Measurements from ENCODE around the gene UQCRC2.

UQCRC2 gene

GRCh38 chr16:21973945-21974344, 20.8 kb downstream of the UQCRC2 start:
- no peak for DNase-seq (ENCODE audit: insufficient read length, low spot score)
- FAIRE-seq = no peak
- TF ChIP-seq POU2F2 (IDR thresholded peaks at IDR 0.05; ENCODE audit: low read depth, low read length) (no peak), PAX5 (IDR thresholded peaks at IDR 0.05; ENCODE audit: insufficient read depth, low read length, severe bottlenecking) (no peak), POLR2AphosphoS5 (IDR thresholded peaks at IDR 0.05; ENCODE audit: low read depth, low read length) (no peak), SPI1 (IDR thresholded peaks at IDR 0.05; ENCODE audit: low read depth, low read length) (no peak), POLR2A (IDR thresholded peaks at IDR 0.05; ENCODE audit: low read depth, low read length) (no peak), TAF1 (IDR thresholded peaks at IDR 0.05; ENCODE audit: low read depth, low read length) (no peak)

- DNase-seq (ENCODE audit: insufficient read length, low spot score) (no peak), FAIRE-seq (peak; percentile 23)
- TF ChIP-seq POLR2AphosphoS5 (IDR thresholded peaks at IDR 0.05; ENCODE audit: low read depth, low read length) (no peak), POU2F2 (IDR thresholded peaks at IDR 0.05; ENCODE audit: low read depth, low read length) (no peak), SPI1 (IDR thresholded peaks at IDR 0.05; ENCODE audit: low read depth, low read length) (no peak), TAF1 (IDR thresholded peaks at IDR 0.05; ENCODE audit: low read depth, low read length) (no peak), PAX5 (IDR thresholded peaks at IDR 0.05; ENCODE audit: insufficient read depth, low read length, severe bottlenecking) (no peak), POLR2A (IDR thresholded peaks at IDR 0.05; ENCODE audit: low read depth, low read length) (no peak; the same call in 1 of the 2 replicates)
These were observed 26.9 kb downstream of the UQCRC2 start for GRCh38 chr16:21980032-21980431.

- DNase-seq (ENCODE audit: insufficient read length, low spot score) (no peak), FAIRE-seq (no peak)
- TF ChIP-seq POU2F2 (IDR thresholded peaks at IDR 0.05; ENCODE audit: low read depth, low read length) (no peak), TAF1 (IDR thresholded peaks at IDR 0.05; ENCODE audit: low read depth, low read length) (no peak), SPI1 (IDR thresholded peaks at IDR 0.05; ENCODE audit: low read depth, low read length) (no peak), PAX5 (IDR thresholded peaks at IDR 0.05; ENCODE audit: insufficient read depth, low read length, severe bottlenecking) (no peak), POLR2A (IDR thresholded peaks at IDR 0.05; ENCODE audit: low read depth, low read length) (no peak), POLR2AphosphoS5 (IDR thresholded peaks at IDR 0.05; ENCODE audit: low read depth, low read length) (no peak)
These were observed 28.9 kb downstream of the UQCRC2 start for GRCh38 chr16:21982108-21982507.

- DNase-seq (ENCODE audit: insufficient read length, low spot score) (no peak), FAIRE-seq (no peak)
- TF ChIP-seq POLR2A (IDR thresholded peaks at IDR 0.05; ENCODE audit: low read depth, low read length) (no peak), SPI1 (IDR thresholded peaks at IDR 0.05; ENCODE audit: low read depth, low read length) (no peak), POLR2AphosphoS5 (IDR thresholded peaks at IDR 0.05; ENCODE audit: low read depth, low read length) (0 out of 2 replicates have a peak, but pooled peaks have one; percentile 22), PAX5 (IDR thresholded peaks at IDR 0.05; ENCODE audit: insufficient read depth, low read length, severe bottlenecking) (no peak), POU2F2 (IDR thresholded peaks at IDR 0.05; ENCODE audit: low read depth, low read length) (no peak), TAF1 (IDR thresholded peaks at IDR 0.05; ENCODE audit: low read depth, low read length) (no peak)
These were observed 30.9 kb downstream of the UQCRC2 start for GRCh38 chr16:21984062-21984461.

GRCh38 chr16:21985524-21985923, 32.4 kb downstream of the UQCRC2 start:
- 0 out of 2 replicates have a peak, but pooled peaks have one; percentile 9 for TF ChIP-seq POLR2AphosphoS5 (IDR thresholded peaks at IDR 0.05; ENCODE audit: low read depth, low read length)
- no peak for TF ChIP-seq PAX5 (IDR thresholded peaks at IDR 0.05; ENCODE audit: insufficient read depth, low read length, severe bottlenecking)
- TF ChIP-seq SPI1 (IDR thresholded peaks at IDR 0.05; ENCODE audit: low read depth, low read length) = no peak
- DNase-seq (ENCODE audit: insufficient read length, low spot score) (no peak), FAIRE-seq (no peak)

GRCh38 chr16:21986692-21987246, 33.6 kb downstream of the UQCRC2 start:
- FAIRE-seq (no peak), DNase-seq (ENCODE audit: insufficient read length, low spot score) (no peak)
- TF ChIP-seq PAX5 (IDR thresholded peaks at IDR 0.05; ENCODE audit: insufficient read depth, low read length, severe bottlenecking) = no peak
- no peak for TF ChIP-seq POLR2AphosphoS5 (IDR thresholded peaks at IDR 0.05; ENCODE audit: low read depth, low read length)

GRCh38 chr16:21987498-21987897, 34.3 kb downstream of the UQCRC2 start:
- FAIRE-seq = no peak
- no peak for TF ChIP-seq PAX5 (IDR thresholded peaks at IDR 0.05; ENCODE audit: insufficient read depth, low read length, severe bottlenecking)
- TF ChIP-seq SPI1 (IDR thresholded peaks at IDR 0.05; ENCODE audit: low read depth, low read length) = no peak
- TF ChIP-seq POLR2AphosphoS5 (IDR thresholded peaks at IDR 0.05; ENCODE audit: low read depth, low read length) = no peak
- no peak for TF ChIP-seq TAF1 (IDR thresholded peaks at IDR 0.05; ENCODE audit: low read depth, low read length)
- TF ChIP-seq POLR2A (IDR thresholded peaks at IDR 0.05; ENCODE audit: low read depth, low read length) = no peak
- TF ChIP-seq POU2F2 (IDR thresholded peaks at IDR 0.05; ENCODE audit: low read depth, low read length) = no peak
- no peak for DNase-seq (ENCODE audit: insufficient read length, low spot score)

- DNase-seq (ENCODE audit: insufficient read length, low spot score) (no peak), FAIRE-seq (no peak)
- no peak for TF ChIP-seq POLR2AphosphoS5 (IDR thresholded peaks at IDR 0.05; ENCODE audit: low read depth, low read length)
- no peak for TF ChIP-seq POLR2A (IDR thresholded peaks at IDR 0.05; ENCODE audit: low read depth, low read length)
- TF ChIP-seq TAF1 (IDR thresholded peaks at IDR 0.05; ENCODE audit: low read depth, low read length) = no peak
- no peak for TF ChIP-seq POU2F2 (IDR thresholded peaks at IDR 0.05; ENCODE audit: low read depth, low read length)
These were observed 36.0 kb downstream of the UQCRC2 start for GRCh38 chr16:21989133-21989532.

- no peak for DNase-seq (ENCODE audit: insufficient read length, low spot score)
- TF ChIP-seq SPI1 (IDR thresholded peaks at IDR 0.05; ENCODE audit: low read depth, low read length) (no peak), POLR2A (IDR thresholded peaks at IDR 0.05; ENCODE audit: low read depth, low read length) (no peak), POU2F2 (IDR thresholded peaks at IDR 0.05; ENCODE audit: low read depth, low read length) (no peak), PAX5 (IDR thresholded peaks at IDR 0.05; ENCODE audit: insufficient read depth, low read length, severe bottlenecking) (no peak), POLR2AphosphoS5 (IDR thresholded peaks at IDR 0.05; ENCODE audit: low read depth, low read length) (no peak)
- no peak for FAIRE-seq
These were observed 36.6 kb downstream of the UQCRC2 start for GRCh38 chr16:21989751-21990150.

- no peak for TF ChIP-seq POU2F2 (IDR thresholded peaks at IDR 0.05; ENCODE audit: low read depth, low read length)
- TF ChIP-seq TAF1 (IDR thresholded peaks at IDR 0.05; ENCODE audit: low read depth, low read length) = no peak
- no peak for TF ChIP-seq PAX5 (IDR thresholded peaks at IDR 0.05; ENCODE audit: insufficient read depth, low read length, severe bottlenecking)
- TF ChIP-seq POLR2A (IDR thresholded peaks at IDR 0.05; ENCODE audit: low read depth, low read length) = no peak
- TF ChIP-seq POLR2AphosphoS5 (IDR thresholded peaks at IDR 0.05; ENCODE audit: low read depth, low read length) = no peak
- TF ChIP-seq SPI1 (IDR thresholded peaks at IDR 0.05; ENCODE audit: low read depth, low read length) = no peak
- FAIRE-seq (no peak), DNase-seq (ENCODE audit: insufficient read length, low spot score) (no peak)
These were observed 37.3 kb downstream of the UQCRC2 start for GRCh38 chr16:21990381-21990944.
